Urinary bladder (tissue), 4 donors: ENCODE data around the gene SAMSN1. TPM values are rescaled to one million over a fixed set of nuclear protein-coding genes. Genes with fewer than 3 reads are reported as not detected.
"Not testable (repeated sequence)": the region's sequence is repeated elsewhere in the genome, so short reads cannot be mapped to it uniquely, and the experiment has no call there.

Experiments used
- DNase-seq: peaks from one replicate; pipeline ENCODE4 v3.0.0-alpha.2; 2015; ENCODE audit errors: extremely low spot score
- H3K27ac ChIP-seq: one replicate; pipeline ENCODE4 v1.5.1; 2013; ENCODE audit warnings: low read depth, mild to moderate bottlenecking, moderate library complexity
- H3K36me3 ChIP-seq: one replicate; pipeline ENCODE4 v1.6.1; 2013; ENCODE audit warnings: mild to moderate bottlenecking, moderate library complexity; ENCODE audit not compliant: insufficient read depth
- H3K4me1 ChIP-seq: one replicate; pipeline ENCODE4 v1.6.1; 2013; ENCODE audit warnings: mild to moderate bottlenecking, moderate library complexity; ENCODE audit not compliant: insufficient read depth
- H3K4me3 ChIP-seq: one replicate; pipeline ENCODE4 v1.5.1; 2013; ENCODE audit warnings: low read depth, low read length
- WGBS: extraction: QIAGEN DNeasy Blood & Tissue Kit; methylation state at CpG from one replicate; pipeline ENCODE4 v1.1.7; 2013; 5-methylcytosine and 5-hydroxymethylcytosine counted together
- polyA plus RNA-seq: library from polyadenylated mRNA; stranded (reverse); fragments of 200-250 nt; gene quantifications from one replicate; pipeline ENCODE4 v1.2.3, GENCODE V29; 2013
- total RNA-seq: library from RNA; depleted of rRNA; stranded (reverse); fragments of >200 nt; gene quantifications from one replicate; pipeline ENCODE4 v1.2.3, GENCODE V29; 2014
- donor health status: healthy with polysubstance abuse.
- donor health status: healthy.

Gene SAMSN1
- total and polyA plus RNA-seq, 2 donors: 11.3 to 16.2 TPM

DNA sequence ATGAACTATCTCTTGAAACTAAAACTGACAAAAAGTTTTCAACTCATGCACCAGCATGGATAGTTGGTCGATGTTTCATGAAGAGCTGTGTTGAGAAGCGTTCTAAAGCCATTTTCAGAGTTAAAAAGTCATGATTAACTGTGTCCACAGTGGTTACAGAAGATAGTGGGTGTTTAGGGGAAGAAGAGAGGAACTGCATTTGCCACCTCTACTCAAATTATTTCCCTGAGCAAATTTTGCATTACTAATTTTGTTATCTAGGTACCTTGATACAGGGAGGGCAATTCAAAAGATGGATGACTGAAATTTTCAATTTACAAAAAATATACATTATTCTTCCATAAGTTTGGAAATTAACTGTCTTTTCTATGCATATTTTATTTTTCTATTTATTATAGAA, 15.5 kb downstream of the SAMSN1 start:
- 91% methylated on average over 2 of the region's 2 CpGs for WGBS

DNA sequence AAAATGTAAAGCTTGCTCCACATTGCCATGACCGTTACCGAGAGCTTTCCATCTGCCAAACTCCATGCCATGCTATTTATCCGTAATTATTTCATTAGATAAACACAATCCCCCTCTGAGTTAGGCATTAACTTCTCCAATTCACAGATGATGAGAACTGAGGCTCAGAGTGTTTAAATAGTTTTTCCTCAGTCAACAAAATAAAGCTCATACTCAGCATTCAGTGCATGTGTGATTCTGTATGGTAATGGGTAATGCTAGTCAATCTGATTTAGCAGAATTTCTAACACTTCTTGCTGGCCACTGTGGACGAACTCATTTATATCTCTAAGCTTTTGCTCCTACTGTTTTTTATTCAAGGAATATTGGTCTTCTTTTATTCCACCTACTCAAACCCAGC, 17.3 kb downstream of the SAMSN1 start:
- 91% methylated on average over 4 of the region's 4 CpGs for WGBS
- H3K4me3 ChIP-seq: no peak overlapping the region
- DNase-seq: no peak
- H3K36me3 ChIP-seq: no peaks in the 10 kb centered on the region
- no peaks in the 10 kb centered on the region for H3K4me1 ChIP-seq
- no peak overlapping the region for H3K27ac ChIP-seq

More for the DNA sequence above, 15.5 kb downstream of the SAMSN1 start:
- Histone ChIP-seq H3K4me1 (no peaks in the 10 kb centered on the region), H3K36me3 (no peaks in the 10 kb centered on the region), H3K27ac (no peak overlapping the region), H3K4me3 (no peak overlapping the region)
- DNase-seq: no peak

DNA sequence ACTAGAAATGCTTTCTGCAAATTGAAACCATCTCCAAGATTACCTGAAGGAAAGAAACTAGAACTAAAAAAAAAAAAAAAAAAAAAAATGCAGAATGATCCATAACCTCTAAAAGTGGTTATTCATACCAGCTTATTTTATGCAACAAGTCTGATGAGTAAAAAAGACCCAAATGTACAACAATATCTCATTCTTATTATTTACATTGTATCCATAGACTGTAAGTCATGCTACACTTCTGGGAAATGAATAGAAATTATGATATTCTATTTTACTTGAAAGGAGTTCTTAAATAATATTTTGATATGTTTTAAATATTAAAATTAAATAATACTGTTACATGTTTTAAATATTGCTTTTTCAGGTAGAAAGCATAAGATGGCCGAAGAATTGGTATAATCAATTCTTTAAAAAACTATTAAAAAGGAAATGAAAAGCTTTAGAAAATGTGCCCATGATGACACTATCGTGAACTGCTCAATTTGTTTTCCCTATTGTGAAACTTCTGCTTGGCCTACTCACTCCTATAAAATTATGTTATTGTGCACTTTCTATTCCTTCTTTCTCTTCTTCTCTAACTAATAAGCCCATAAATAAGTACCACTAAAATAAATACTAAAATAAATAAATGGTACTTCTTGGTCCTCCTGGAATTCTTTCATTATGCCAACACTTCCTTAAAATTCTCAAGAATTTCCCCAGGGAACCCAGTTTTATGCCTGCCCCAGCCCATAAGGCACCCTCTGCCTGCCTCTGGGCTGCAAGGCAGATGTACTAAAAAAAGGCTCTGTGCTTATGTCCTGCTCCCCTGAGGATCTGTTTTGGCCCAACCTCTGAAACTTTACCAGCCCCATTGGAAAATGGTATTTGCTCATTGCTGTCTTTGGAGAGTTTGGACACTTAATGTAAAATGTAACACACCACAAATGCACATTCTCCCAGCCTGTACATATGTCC, 18.1 kb downstream of the SAMSN1 start:
- H3K27ac ChIP-seq: peak overlapping the region; percentile 48
- H3K4me1 ChIP-seq: no peaks in the 10 kb centered on the region
- no peaks in the 10 kb centered on the region for H3K36me3 ChIP-seq
- WGBS: 76% methylated on average over 2 of the region's 2 CpGs
- H3K4me3 ChIP-seq: no peak overlapping the region
- no peak for DNase-seq

GRCh38 chr21:14526836-14527695, 19.0 kb downstream of the SAMSN1 start:
- 32% methylated on average over 10 of the region's 10 CpGs for WGBS
- Histone ChIP-seq H3K4me3 (no peak overlapping the region), H3K36me3 (no peaks in the 10 kb centered on the region), H3K27ac (peak overlapping the region; percentile 23), H3K4me1 (no peaks in the 10 kb centered on the region)
- no peak for DNase-seq

GRCh38 chr21:14526199-14526598, 19.9 kb downstream of the SAMSN1 start:
- Histone ChIP-seq H3K27ac (no peak overlapping the region), H3K4me3 (no peak overlapping the region), H3K4me1 (no peaks in the 10 kb centered on the region), H3K36me3 (no peaks in the 10 kb centered on the region)
- no peak for DNase-seq
- WGBS: 12% methylated on average over 3 of the region's 3 CpGs

DNA sequence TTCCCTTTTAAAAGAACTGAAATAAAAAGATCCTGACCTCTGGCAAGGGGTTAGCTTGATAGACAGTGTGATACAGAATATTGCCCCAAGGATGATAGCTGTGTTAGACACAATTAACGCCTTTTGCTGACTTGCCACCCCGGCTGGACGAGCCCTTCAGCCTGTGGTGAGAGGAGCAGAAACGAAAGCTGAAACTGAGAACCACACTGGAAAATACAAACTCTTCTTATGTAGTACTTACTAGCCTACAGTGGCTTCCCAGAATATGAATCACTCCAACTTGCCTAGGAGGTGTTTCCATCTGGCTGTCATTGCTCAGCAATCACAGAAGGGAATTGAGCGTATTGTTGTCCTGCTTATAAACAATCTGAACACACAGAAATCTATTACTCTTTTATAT, 22.9 kb downstream of the SAMSN1 start:
- Histone ChIP-seq H3K4me1 (no peaks in the 10 kb centered on the region), H3K36me3 (no peaks in the 10 kb centered on the region), H3K27ac (no peak overlapping the region), H3K4me3 (no peak overlapping the region)
- WGBS: 72% methylated on average over 5 of the region's 5 CpGs
- no peak for DNase-seq

GRCh38 chr21:14522736-14523135, 23.4 kb downstream of the SAMSN1 start:
- Histone ChIP-seq H3K4me1 (no peaks in the 10 kb centered on the region), H3K36me3 (no peaks in the 10 kb centered on the region), H3K4me3 (no peak overlapping the region), H3K27ac (no peak overlapping the region)
- DNase-seq: no peak
- WGBS: 82% methylated on average over 2 of the region's 2 CpGs

- Histone ChIP-seq H3K27ac (no peak overlapping the region), H3K4me1 (no peaks in the 10 kb centered on the region), H3K36me3 (no peaks in the 10 kb centered on the region), H3K4me3 (no peak overlapping the region)
- no peak for DNase-seq
- WGBS: 56% methylated on average over 7 of the region's 7 CpGs
Observed at GRCh38 chr21:14520535-14520934, 25.6 kb downstream of the SAMSN1 start.

DNA sequence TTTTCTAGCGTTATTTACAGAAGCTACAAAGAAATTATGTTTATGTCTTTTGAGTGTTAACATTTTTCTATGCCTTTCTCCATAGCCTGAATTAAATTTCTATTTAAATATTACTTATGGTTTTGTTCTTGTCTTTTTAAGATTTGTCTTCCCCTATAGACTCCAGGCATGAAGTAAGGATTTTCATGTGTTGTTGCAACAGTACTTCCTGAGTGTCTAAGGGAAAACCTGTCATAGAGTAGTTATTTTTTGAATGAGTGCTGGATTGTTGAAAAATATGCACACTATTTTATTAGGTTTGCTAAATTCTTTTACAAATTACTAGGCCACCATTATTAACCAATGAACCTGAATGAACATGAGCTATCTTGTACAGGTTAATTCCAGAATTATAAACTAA, 27.1 kb downstream of the SAMSN1 start:
- no peak overlapping the region for H3K27ac ChIP-seq
- H3K4me1 ChIP-seq: no peaks in the 10 kb centered on the region
- WGBS: 93% methylated on average over 1 of the region's 1 CpG
- H3K4me3 ChIP-seq: no peak overlapping the region
- no peak for DNase-seq
- H3K36me3 ChIP-seq: no peaks in the 10 kb centered on the region

- no peak for DNase-seq
- H3K4me1 ChIP-seq: no peaks in the 10 kb centered on the region
- no peaks in the 10 kb centered on the region for H3K36me3 ChIP-seq
- H3K27ac ChIP-seq: no peak overlapping the region
- no peak overlapping the region for H3K4me3 ChIP-seq
- 95% methylated on average over 1 of the region's 1 CpG for WGBS
Observed at GRCh38 chr21:14513804-14514203, 32.3 kb downstream of the SAMSN1 start.

GRCh38 chr21:14506859-14507457, 39.2 kb downstream of the SAMSN1 start:
- not testable (repeated sequence) for DNase-seq, H3K4me1 ChIP-seq, H3K27ac ChIP-seq, H3K36me3 ChIP-seq, H3K4me3 ChIP-seq
- WGBS: 93% methylated on average over 2 of the region's 2 CpGs

DNA sequence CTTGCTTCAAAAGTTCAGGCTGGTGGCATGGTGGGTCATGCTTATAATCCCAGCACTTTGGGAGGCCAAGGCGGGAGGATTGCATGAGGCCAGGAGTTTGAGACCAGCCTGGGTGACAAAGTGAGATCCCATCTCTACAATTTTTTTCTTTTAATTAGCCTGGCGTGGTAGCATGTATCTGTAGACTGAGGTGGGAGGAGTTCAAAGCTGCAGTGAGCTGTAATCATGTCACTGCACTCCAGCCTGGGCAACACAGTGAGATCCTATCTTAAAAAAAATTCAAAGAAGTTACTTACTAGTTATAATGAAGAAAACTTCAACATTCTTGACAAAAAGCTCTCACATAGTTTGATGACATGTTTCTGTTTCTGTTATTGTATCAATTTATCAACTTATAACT, 45.2 kb downstream of the SAMSN1 start:
- 94% methylated on average over 2 of the region's 2 CpGs for WGBS
- no peak for DNase-seq
- H3K4me1 ChIP-seq: no peaks in the 10 kb centered on the region
- H3K36me3 ChIP-seq: no peaks in the 10 kb centered on the region
- no peak overlapping the region for H3K4me3 ChIP-seq
- H3K27ac ChIP-seq: no peak overlapping the region

GRCh38 chr21:14499316-14499715, 46.8 kb downstream of the SAMSN1 start:
- no peak for DNase-seq
- no peaks in the 10 kb centered on the region for H3K36me3 ChIP-seq
- H3K27ac ChIP-seq: no peak overlapping the region
- WGBS: 88% methylated on average over 1 of the region's 1 CpG
- H3K4me1 ChIP-seq: no peaks in the 10 kb centered on the region
- no peak overlapping the region for H3K4me3 ChIP-seq
